K562 (cell line): Measurements from ENCODE around the gene TSPAN1. TPM values are rescaled to one million over a fixed set of nuclear protein-coding genes. Genes with fewer than 3 reads are reported as not detected.

Experiments
- MED1 ChIP-seq: sonication (generic); formaldehyde crosslinking; IDR thresholded peaks from 2 replicates; pipeline ENCODE4 v1.8.1; 2023; ENCODE audit warnings: missing genetic modification reagents, borderline replicate concordance
- NCOR1 ChIP-seq: fragments of 450-650 bp; IDR thresholded peaks from 2 replicates; pipeline ENCODE4 v1.6.1; 2016; ENCODE audit warnings: mild to moderate bottlenecking, moderate library complexity
- RBM39 ChIP-seq: fragments of 200-400 bp; formaldehyde crosslinking; optimal IDR thresholded peaks from 2 replicates; pipeline ENCODE3; 2018; ENCODE audit warnings: low read depth, low read length
- ZNF311 ChIP-seq: fragments of 250-450 bp; sonication (Bioruptor Pico); IDR thresholded peaks from 2 replicates; pipeline ENCODE4 v1.4.0; 2020; ENCODE audit warnings: mild to moderate bottlenecking, moderate library complexity
- ZNF384 ChIP-seq: IDR thresholded peaks from 2 replicates; pipeline ENCODE4 v1.6.1; 2012; ENCODE audit warnings: low read depth, low read length, improper control_type of control experiment
- ZNF444 ChIP-seq: fragments of 250-450 bp; sonication (Bioruptor Pico); IDR thresholded peaks from 2 replicates; pipeline ENCODE4 v1.4.0; 2020; ENCODE audit warnings: mild to moderate bottlenecking, moderate library complexity
- polyA plus RNA-seq, 8 experiments: library from polyadenylated mRNA; depleted of rRNA in 4 of 8; stranded (reverse) in 5 of 8; unstranded in 3 of 8; fragments of >200 nt; fragmentation: Nextera tagmentation in 2 of 8; fragmentation: Illumina TruSeq in 1 of 8; extraction: Ambion mirVana in 2 of 8; extraction: Trizol in 1 of 8; gene quantifications; 2 replicates each; pipeline versions ENCODE4 v1.2.1 to v1.2.3, GENCODE V29; 2011 to 2014; ENCODE audit warnings: inconsistent platforms in 1 of 8, missing spikeins in 1 of 8
- total RNA-seq, 7 experiments: library from RNA; depleted of rRNA in 6 of 7; stranded (reverse); fragments of >200 nt in 6 of 7; fragmentation: Illumina TruSeq in 2 of 7; extraction: Trizol in 2 of 7; gene quantifications; 2 replicates each; pipeline versions ENCODE4 v1.2.1 to v1.2.3, GENCODE V29; 2011 to 2021; ENCODE audit warnings: low replicate concordance in 1 of 7
- TF ChIP-seq, protein P1 (sequence below), 2 experiments: fragments of 450-650 bp in 1 of 2; sonication (generic) in 1 of 2; formaldehyde crosslinking in 1 of 2; IDR thresholded peaks; 2 replicates each; pipeline versions ENCODE4 v1.7.1 to v1.9.0; 2016 to 2022; ENCODE audit warnings: inconsistent platforms in 1 of 2, mild to moderate bottlenecking in 1 of 2, missing genetic modification reagents in 1 of 2
- TF ChIP-seq, protein P2 (sequence below): fragments of 450-650 bp; IDR thresholded peaks from 2 replicates; pipeline ENCODE4 v1.6.1; 2016; ENCODE audit warnings: low read depth

The TSPAN1 gene
- total and polyA plus RNA-seq, 9 of the 15 experiments (the other 6 are each of a cell fraction or from before 2014, with no cell fraction given) = 0.58 TPM; not detected in 8

- TF ChIP-seq, protein P1, sequence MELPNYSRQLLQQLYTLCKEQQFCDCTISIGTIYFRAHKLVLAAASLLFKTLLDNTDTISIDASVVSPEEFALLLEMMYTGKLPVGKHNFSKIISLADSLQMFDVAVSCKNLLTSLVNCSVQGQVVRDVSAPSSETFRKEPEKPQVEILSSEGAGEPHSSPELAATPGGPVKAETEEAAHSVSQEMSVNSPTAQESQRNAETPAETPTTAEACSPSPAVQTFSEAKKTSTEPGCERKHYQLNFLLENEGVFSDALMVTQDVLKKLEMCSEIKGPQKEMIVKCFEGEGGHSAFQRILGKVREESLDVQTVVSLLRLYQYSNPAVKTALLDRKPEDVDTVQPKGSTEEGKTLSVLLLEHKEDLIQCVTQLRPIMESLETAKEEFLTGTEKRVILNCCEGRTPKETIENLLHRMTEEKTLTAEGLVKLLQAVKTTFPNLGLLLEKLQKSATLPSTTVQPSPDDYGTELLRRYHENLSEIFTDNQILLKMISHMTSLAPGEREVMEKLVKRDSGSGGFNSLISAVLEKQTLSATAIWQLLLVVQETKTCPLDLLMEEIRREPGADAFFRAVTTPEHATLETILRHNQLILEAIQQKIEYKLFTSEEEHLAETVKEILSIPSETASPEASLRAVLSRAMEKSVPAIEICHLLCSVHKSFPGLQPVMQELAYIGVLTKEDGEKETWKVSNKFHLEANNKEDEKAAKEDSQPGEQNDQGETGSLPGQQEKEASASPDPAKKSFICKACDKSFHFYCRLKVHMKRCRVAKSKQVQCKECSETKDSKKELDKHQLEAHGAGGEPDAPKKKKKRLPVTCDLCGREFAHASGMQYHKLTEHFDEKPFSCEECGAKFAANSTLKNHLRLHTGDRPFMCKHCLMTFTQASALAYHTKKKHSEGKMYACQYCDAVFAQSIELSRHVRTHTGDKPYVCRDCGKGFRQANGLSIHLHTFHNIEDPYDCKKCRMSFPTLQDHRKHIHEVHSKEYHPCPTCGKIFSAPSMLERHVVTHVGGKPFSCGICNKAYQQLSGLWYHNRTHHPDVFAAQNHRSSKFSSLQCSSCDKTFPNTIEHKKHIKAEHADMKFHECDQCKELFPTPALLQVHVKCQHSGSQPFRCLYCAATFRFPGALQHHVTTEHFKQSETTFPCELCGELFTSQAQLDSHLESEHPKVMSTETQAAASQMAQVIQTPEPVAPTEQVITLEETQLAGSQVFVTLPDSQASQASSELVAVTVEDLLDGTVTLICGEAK (IDR thresholded peaks at IDR 0.05) = no peak
- TF ChIP-seq, protein P1 (CRISPR knock-in tag; IDR thresholded peaks at IDR 0.05) = no peak
- TF ChIP-seq ZNF384 (peak; percentile 12; the same call in 1 of the 2 replicates), NCOR1 (no peak), ZNF444 (no peak), ZNF311 (no peak), MED1 (CRISPR knock-in tag) (no peak), RBM39 (peak; percentile 52)
- TF ChIP-seq, protein P2, sequence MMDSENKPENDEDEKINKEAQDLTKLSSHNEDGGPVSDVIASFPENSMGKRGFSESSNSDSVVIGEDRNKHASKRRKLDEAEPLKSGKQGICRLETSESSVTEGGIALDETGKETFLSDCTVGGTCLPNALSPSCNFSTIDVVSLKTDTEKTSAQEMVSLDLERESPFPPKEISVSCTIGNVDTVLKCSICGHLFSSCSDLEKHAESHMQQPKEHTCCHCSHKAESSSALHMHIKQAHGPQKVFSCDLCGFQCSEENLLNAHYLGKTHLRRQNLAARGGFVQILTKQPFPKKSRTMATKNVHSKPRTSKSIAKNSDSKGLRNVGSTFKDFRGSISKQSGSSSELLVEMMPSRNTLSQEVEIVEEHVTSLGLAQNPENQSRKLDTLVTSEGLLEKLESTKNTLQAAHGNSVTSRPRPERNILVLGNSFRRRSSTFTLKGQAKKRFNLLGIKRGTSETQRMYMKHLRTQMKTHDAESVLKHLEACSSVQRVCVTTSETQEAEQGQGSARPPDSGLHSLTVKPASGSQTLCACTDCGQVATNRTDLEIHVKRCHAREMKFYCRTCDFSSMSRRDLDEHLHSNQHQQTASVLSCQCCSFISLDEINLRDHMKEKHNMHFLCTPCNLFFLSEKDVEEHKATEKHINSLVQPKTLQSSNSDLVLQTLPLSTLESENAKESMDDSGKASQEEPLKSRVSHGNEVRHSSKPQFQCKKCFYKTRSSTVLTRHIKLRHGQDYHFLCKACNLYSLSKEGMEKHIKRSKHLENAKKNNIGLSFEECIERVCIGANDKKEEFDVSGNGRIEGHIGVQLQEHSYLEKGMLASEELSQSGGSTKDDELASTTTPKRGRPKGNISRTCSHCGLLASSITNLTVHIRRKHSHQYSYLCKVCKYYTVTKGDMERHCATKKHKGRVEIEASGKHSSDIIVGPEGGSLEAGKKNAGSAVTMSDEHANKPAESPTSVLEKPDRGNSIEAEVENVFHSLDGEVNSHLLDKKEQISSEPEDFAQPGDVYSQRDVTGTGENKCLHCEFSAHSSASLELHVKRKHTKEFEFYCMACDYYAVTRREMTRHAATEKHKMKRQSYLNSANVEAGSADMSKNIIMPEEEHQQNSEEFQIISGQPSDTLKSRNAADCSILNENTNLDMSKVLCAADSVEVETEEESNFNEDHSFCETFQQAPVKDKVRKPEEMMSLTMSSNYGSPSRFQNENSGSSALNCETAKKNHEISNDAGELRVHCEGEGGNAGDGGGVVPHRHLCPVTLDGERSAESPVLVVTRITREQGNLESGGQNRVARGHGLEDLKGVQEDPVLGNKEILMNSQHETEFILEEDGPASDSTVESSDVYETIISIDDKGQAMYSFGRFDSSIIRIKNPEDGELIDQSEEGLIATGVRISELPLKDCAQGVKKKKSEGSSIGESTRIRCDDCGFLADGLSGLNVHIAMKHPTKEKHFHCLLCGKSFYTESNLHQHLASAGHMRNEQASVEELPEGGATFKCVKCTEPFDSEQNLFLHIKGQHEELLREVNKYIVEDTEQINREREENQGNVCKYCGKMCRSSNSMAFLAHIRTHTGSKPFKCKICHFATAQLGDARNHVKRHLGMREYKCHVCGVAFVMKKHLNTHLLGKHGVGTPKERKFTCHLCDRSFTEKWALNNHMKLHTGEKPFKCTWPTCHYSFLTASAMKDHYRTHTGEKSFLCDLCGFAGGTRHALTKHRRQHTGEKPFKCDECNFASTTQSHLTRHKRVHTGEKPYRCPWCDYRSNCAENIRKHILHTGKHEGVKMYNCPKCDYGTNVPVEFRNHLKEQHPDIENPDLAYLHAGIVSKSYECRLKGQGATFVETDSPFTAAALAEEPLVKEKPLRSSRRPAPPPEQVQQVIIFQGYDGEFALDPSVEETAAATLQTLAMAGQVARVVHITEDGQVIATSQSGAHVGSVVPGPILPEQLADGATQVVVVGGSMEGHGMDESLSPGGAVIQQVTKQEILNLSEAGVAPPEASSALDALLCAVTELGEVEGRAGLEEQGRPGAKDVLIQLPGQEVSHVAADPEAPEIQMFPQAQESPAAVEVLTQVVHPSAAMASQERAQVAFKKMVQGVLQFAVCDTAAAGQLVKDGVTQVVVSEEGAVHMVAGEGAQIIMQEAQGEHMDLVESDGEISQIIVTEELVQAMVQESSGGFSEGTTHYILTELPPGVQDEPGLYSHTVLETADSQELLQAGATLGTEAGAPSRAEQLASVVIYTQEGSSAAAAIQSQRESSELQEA = no peak
Measured at GRCh38 chr1:46131712-46132528, 43.0 kb upstream of the TSPAN1 start (continued).
